Lower lobe of right lung (tissue), 2 donors: Measurements from ENCODE around the gene RPS6KA2. TPM values are rescaled to one million over a fixed set of nuclear protein-coding genes. Genes with fewer than 3 reads are reported as not detected.

ENCODE experiments used
- ATAC-seq, 2 donors: fragments of 200-7000 bp; cut with Tn5 transposase; one replicate each; pipeline ENCODE4 v1.9.1; 2020 to 2022; ENCODE audit warnings: mild to moderate bottlenecking in 2 of 2, moderate library complexity in 2 of 2
- DNase-seq: peaks from one replicate; pipeline ENCODE4 v3.0.0-alpha.2; 2020
- H3K27ac ChIP-seq: fragments of 200-600 bp; one replicate; pipeline ENCODE4 v1.8.0; 2022
- H3K27me3 ChIP-seq: fragments of 200-600 bp; one replicate; pipeline ENCODE4 v1.8.0; 2022; ENCODE audit warnings: low read depth
- H3K36me3 ChIP-seq: fragments of 200-600 bp; one replicate; pipeline ENCODE4 v1.8.0; 2022; ENCODE audit warnings: mild to moderate bottlenecking
- H3K4me1 ChIP-seq: fragments of 200-600 bp; one replicate; pipeline ENCODE4 v1.8.0; 2022
- H3K4me3 ChIP-seq: fragments of 200-600 bp; one replicate; pipeline ENCODE4 v1.8.0; 2022; ENCODE audit warnings: mild to moderate bottlenecking
- H3K9me3 ChIP-seq: fragments of 200-600 bp; one replicate; pipeline ENCODE4 v1.8.0; 2022
- CTCF ChIP-seq: fragments of 200-600 bp; IDR thresholded peaks from one replicate; pipeline ENCODE4 v1.8.0; 2022; ENCODE audit warnings: antibody characterized with exemption, mild to moderate bottlenecking
- intact Hi-C: fragments of 100-400 bp; cut with DNase I; formaldehyde crosslinking; loops from one replicate; pipeline ENCODE4 v1.11.0; 2022
- total RNA-seq: library from RNA; stranded (reverse); fragmentation: NEBNext Ultra II Directional; extraction: Animal tissue kit (Norgen Biotek cat#: 25700); gene quantifications from one replicate; pipeline ENCODE4 v1.2.1, GENCODE V29; 2021
- donor health status: DM: no; HTN: yes; CAD: no; lungs with severe emphysema.

RPS6KA2 gene
- total RNA-seq, 1 donor from 2014 or later = 102 TPM

GRCh38 chr6:166664135-166664534, 37.1 kb upstream of the RPS6KA2 start:
- Histone ChIP-seq H3K27ac (no peak overlapping the region), H3K27me3 (peaks cover 2% of the 10 kb centered on the region), H3K4me1 (peaks cover 11% of the 10 kb centered on the region), H3K4me3 (no peak overlapping the region), H3K9me3 (no peaks in the 10 kb centered on the region), H3K36me3 (no peaks in the 10 kb centered on the region)
- DNase-seq (no peak), ATAC-seq (peak in 1 of 2 donors; percentile 57)
- no peak for TF ChIP-seq CTCF
- intact Hi-C loops = no loop called here

- Histone ChIP-seq H3K36me3 (no peaks in the 10 kb centered on the region), H3K4me3 (no peak overlapping the region), H3K4me1 (peaks cover 11% of the 10 kb centered on the region), H3K9me3 (no peaks in the 10 kb centered on the region), H3K27me3 (no peaks in the 10 kb centered on the region), H3K27ac (no peak overlapping the region)
- DNase-seq = no peak
- intact Hi-C loops = no loop called here
- ATAC-seq = no peak
- no peak for TF ChIP-seq CTCF
These were observed 36.5 kb upstream of the RPS6KA2 start for GRCh38 chr6:166663568-166663967.

GRCh38 chr6:166662690-166663089, 35.6 kb upstream of the RPS6KA2 start:
- Histone ChIP-seq H3K36me3 (no peaks in the 10 kb centered on the region), H3K9me3 (no peaks in the 10 kb centered on the region), H3K4me3 (no peak overlapping the region), H3K4me1 (peaks cover 11% of the 10 kb centered on the region), H3K27ac (no peak overlapping the region), H3K27me3 (no peaks in the 10 kb centered on the region)
- TF ChIP-seq CTCF = no peak
- ATAC-seq (no peak), DNase-seq (no peak)
- intact Hi-C loops = no loop called here

GRCh38 chr6:166661327-166662085, 34.5 kb upstream of the RPS6KA2 start:
- intact Hi-C loops = no loop called here
- ATAC-seq (no peak), DNase-seq (no peak)
- TF ChIP-seq CTCF = no peak
- H3K27me3 ChIP-seq = no peaks in the 10 kb centered on the region
- H3K4me3 ChIP-seq = no peak overlapping the region
- peaks cover 17% of the 10 kb centered on the region for H3K4me1 ChIP-seq
- H3K9me3 ChIP-seq = no peaks in the 10 kb centered on the region
- H3K36me3 ChIP-seq = no peaks in the 10 kb centered on the region
- H3K27ac ChIP-seq = no peak overlapping the region

GRCh38 chr6:166660157-166660688, 33.2 kb upstream of the RPS6KA2 start:
- Histone ChIP-seq H3K36me3 (no peaks in the 10 kb centered on the region), H3K4me3 (no peak overlapping the region), H3K4me1 (peaks cover 17% of the 10 kb centered on the region), H3K27ac (no peak overlapping the region), H3K9me3 (no peaks in the 10 kb centered on the region), H3K27me3 (no peaks in the 10 kb centered on the region)
- no peak for TF ChIP-seq CTCF
- DNase-seq (no peak), ATAC-seq (no peak)
- intact Hi-C loops = no loop called here
